Epithelial cell of proximal tubule (primary cell): Measurements from ENCODE around the gene SEL1L. TPM values are rescaled to one million over a fixed set of nuclear protein-coding genes. Genes with fewer than 3 reads are reported as not detected.

Experiments
- DNase-seq: peaks from one replicate; pipeline ENCODE4 v3.0.0-alpha.2; 2011; ENCODE audit warnings: low read depth
- H3K4me3 ChIP-seq: 2 replicates; pipeline ENCODE4 v1.5.1; 2011; ENCODE audit warnings: low read depth, mild to moderate bottlenecking, low read length
- total RNA-seq: library from RNA; depleted of rRNA; stranded (reverse); fragments of >200 nt; gene quantifications from 2 replicates; pipeline ENCODE4 v1.2.3, GENCODE V29; 2015
- TF ChIP-seq, protein P1 (sequence below): conservative IDR thresholded peaks from 2 replicates; pipeline ENCODE4 v1.5.1; 2012; ENCODE audit warnings: low read depth, mild to moderate bottlenecking, low read length

SEL1L gene
- 21.7 and 25.2 TPM in 2 replicates for total RNA-seq

DNA sequence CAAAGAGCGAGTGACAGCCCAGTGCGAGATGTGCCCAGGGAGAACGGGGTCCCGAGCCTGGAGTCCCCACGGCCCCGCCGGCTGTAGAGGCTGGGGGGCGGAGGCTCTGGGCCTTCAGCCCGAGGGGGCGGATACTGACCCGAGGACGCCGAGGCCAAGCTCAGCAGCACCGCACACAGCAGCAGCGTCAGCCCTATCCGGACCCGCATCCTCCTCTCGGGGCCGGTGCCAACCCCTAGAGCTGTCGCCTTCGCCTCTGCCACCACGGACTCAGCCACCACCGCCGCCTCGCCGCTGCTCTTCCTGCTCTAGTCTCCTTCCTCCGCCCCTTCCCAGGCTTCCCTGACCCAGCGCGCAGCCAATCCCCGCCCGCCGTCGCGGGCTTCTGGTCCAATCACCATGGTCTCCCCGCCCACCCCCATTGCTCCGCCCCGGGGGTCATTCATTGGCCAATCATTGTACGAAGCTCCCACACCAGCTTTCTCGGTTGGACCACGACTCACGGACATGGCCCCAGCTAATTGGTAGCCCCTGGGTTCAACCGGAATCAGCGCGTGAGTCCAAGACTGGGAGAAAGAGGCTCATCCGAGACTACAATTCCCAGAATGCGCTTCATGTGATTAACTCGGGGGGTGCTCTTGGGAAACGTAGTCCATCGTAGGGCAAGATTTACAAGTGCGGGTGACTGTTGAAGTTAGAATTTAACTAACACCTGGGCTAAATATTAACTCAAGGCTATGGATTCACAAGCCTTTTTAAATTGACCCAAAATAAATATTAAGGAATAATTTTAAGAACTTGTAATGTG is at the start of gene SEL1L:
Gene SEL1L (minus strand): TSS at position 318 of the 808 bp plus-strand sequence. CDS start 109 bp downstream, at position 209.
- DNase-seq, result peak; percentile 99
- TF ChIP-seq, protein P1, sequence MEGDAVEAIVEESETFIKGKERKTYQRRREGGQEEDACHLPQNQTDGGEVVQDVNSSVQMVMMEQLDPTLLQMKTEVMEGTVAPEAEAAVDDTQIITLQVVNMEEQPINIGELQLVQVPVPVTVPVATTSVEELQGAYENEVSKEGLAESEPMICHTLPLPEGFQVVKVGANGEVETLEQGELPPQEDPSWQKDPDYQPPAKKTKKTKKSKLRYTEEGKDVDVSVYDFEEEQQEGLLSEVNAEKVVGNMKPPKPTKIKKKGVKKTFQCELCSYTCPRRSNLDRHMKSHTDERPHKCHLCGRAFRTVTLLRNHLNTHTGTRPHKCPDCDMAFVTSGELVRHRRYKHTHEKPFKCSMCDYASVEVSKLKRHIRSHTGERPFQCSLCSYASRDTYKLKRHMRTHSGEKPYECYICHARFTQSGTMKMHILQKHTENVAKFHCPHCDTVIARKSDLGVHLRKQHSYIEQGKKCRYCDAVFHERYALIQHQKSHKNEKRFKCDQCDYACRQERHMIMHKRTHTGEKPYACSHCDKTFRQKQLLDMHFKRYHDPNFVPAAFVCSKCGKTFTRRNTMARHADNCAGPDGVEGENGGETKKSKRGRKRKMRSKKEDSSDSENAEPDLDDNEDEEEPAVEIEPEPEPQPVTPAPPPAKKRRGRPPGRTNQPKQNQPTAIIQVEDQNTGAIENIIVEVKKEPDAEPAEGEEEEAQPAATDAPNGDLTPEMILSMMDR, result no peak
- peak within 1 kb of the TSS; percentile 96 for H3K4me3 ChIP-seq

DNA sequence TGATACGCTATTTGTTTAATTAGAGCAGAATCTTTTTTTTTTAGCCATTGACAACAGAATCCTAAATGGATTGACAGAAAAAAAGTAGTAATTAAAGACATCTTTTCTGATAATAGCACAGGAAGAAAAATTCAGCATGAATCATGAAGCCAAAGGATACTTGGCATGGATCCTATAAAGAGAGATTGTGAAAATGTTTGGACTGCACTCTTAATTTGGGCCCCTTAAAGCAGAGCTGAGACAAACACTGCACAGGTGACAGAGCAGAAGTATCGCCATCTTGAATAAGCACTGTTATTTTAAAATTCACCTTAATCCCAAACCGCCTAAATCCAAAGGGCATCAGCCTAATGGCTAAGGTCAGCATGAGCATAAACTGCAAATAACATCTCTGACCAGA is 48.8 kb upstream of the SEL1L start:
- no peak overlapping the region for H3K4me3 ChIP-seq
- no peak for DNase-seq
- TF ChIP-seq, protein P1, result no peak

DNA sequence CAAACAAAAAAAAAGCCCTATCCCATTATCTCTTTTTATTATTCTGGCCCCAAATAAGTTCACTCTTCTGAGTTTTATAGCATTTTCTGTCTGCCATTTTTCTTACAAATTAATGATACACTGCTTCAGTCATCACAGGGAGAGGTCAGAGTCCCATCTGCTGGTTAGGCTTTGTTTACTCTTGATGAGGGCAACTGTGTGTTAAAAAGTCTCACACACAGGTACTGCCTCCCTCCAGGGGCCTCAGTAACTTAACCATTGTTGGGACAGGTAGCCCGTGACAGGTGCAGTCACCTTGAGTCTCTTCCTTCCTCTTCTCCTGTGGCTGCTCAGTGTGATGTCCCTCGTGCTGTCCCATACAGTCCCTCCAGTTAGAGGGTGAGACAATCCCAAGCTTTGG is 45.5 kb upstream of the SEL1L start:
- DNase-seq, result no peak
- TF ChIP-seq, protein P1, result no peak
- no peak overlapping the region for H3K4me3 ChIP-seq

DNA sequence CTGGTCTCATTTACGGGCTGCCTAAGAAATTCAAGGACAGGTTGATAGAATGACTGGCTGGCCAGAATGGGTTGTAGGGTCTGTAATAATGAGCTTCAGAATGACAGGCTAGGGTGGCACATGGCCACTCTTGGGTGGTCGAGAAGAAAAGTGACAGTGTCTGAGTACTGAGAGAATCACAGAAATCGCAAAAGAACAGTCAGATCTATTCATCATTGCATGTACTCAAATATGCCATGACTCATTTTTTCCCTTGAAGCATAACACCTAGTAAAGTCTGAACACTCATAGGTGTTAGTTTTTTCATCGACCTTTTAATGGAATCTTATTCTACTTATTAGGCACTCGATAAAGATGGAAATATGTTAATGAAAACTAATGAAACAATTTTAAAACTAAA is 37.8 kb upstream of the SEL1L start:
- DNase-seq, result no peak
- TF ChIP-seq, protein P1, result no peak

DNA sequence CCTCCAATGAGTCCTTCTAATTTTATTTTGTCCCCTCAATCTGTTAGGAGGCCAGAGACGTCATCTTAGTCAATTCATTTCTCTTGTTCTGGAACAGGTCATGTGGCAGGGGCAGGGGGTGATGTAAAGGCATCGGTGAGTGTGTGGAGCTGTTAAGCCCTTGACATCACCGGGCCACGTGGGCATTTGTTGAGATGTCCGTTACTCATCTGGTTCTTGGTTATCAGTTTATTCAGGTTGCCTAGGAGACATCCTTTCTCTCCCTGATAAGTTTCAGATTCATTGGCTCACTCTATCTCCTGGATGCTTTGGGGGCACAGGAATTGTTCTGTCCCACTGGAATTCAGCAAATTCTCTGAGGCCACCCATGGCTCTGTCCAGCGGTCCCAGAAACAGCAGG is 33.6 kb upstream of the SEL1L start:
- TF ChIP-seq, protein P1, result no peak
- no peak for DNase-seq
- no peak overlapping the region for H3K4me3 ChIP-seq

More for the DNA sequence above, 37.8 kb upstream of the SEL1L start:
- H3K4me3 ChIP-seq, result no peak overlapping the region

DNA sequence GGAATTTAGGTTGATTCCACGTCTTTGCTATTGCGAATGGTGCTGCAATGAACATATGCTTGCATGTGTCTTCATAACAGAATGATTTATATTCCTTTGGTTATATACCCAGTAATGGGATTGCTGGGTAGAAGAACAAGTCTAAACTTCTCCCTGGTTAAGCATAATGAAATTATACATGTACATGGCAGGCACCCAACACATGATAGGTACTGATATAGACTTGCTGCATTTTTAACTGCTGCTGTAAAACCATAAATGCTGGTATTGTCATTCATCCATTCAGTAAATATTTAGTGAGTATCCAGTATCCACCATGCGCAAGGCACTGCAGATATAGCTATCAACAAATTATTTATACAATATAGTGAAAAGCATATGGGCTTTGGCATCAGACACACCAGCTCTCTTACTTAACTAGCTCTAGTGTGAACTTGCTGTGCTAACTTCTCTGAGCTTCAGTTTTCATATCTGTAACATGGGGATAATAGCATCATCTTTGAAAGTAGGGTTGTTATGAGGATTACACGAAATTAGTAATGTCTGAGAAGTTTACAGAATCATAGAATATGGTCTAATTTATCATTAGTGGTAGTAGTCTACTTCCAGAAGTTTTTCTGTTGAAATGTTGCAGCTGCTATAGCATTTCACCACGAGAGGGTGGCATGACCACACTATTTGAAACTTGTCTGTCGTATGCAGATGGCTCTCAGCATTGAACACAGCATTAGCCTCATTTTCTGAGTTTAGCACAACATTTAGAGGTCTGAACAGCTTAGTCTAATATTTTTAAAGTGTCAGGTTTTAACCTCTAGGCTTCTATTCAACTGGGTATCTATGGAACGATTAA is 32.0 kb upstream of the SEL1L start:
- DNase-seq, result no peak
- no peak overlapping the region for H3K4me3 ChIP-seq
- TF ChIP-seq, protein P1, result peak; percentile 63
